Measurements from ENCODE around the gene GUK1.

The GUK1 gene, protein sequence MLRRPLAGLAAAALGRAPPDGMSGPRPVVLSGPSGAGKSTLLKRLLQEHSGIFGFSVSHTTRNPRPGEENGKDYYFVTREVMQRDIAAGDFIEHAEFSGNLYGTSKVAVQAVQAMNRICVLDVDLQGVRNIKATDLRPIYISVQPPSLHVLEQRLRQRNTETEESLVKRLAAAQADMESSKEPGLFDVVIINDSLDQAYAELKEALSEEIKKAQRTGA

GRCh38 chr1:228139931-228140723 is at the start of gene GUK1:
GUK1 (plus strand) TSS chr1:228140279; CDS start chr1:228140303, 24 bp downstream.
- Histone ChIP-seq H3K36me3 (ENCODE audit: control insufficient read depth, insufficient read depth, low read length) (no peaks in the 10 kb centered on the region; the same call in 1 of the 2 replicates), H3K4me1 (ENCODE audit: control insufficient read depth, insufficient read depth, low read length) (peaks cover 6% of the 10 kb centered on the region; the same call in 1 of the 2 replicates), H3K27ac (ENCODE audit: low read depth, low read length) (peak within 1 kb of the TSS; percentile 54; the same call in 1 of the 2 replicates), H3K9ac (ENCODE audit: low read length) (peak within 1 kb of the TSS; percentile 81), H3K27me3 (ENCODE audit: control insufficient read depth, insufficient read depth, low read length) (peaks cover 26% of the 10 kb centered on the region), H3K9me3 (ENCODE audit: control insufficient read depth, insufficient read depth, low read depth, low read length) (no peaks in the 10 kb centered on the region), H3K4me3 (ENCODE audit: low read depth, low read length) (peak within 1 kb of the TSS; percentile 90)

DNA sequence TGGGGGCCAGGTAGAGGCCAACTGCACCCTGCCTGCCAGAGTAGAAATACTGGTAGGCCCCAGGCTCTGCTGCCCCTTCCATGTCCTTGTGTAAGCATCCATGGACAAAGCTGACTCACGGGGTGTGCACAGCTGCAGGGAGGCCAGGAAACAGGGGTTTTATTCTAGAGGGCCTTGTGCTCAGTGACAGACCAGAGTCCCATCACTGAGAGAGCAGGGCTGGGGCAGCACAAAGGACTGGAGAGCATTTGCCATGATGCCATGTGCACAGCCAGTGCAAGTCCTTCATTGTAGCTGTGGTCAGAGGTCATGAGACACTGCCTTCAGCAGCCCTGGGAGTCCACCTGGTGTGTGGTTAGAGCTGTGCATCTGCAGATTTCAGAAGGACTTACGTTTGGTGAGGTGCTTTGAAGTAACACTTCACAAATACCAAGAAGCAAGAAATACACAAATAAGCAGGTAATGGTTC is 49.4 kb upstream of the GUK1 start:
- H3K9ac ChIP-seq (ENCODE audit: low read length), result no peak overlapping the region
- H3K9me3 ChIP-seq (ENCODE audit: control insufficient read depth, insufficient read depth, low read depth, low read length), result peaks cover 12% of the 10 kb centered on the region; the same call in 1 of the 2 replicates
- no peaks in the 10 kb centered on the region for H3K27me3 ChIP-seq (ENCODE audit: control insufficient read depth, insufficient read depth, low read length)
- peaks cover 19% of the 10 kb centered on the region; the same call in 1 of the 2 replicates for H3K4me1 ChIP-seq (ENCODE audit: control insufficient read depth, insufficient read depth, low read length)
- H3K36me3 ChIP-seq (ENCODE audit: control insufficient read depth, insufficient read depth, low read length), result peaks cover 49% of the 10 kb centered on the region
- H3K4me3 ChIP-seq (ENCODE audit: low read depth, low read length), result no peak overlapping the region
- no peak overlapping the region for H3K27ac ChIP-seq (ENCODE audit: low read depth, low read length)

DNA sequence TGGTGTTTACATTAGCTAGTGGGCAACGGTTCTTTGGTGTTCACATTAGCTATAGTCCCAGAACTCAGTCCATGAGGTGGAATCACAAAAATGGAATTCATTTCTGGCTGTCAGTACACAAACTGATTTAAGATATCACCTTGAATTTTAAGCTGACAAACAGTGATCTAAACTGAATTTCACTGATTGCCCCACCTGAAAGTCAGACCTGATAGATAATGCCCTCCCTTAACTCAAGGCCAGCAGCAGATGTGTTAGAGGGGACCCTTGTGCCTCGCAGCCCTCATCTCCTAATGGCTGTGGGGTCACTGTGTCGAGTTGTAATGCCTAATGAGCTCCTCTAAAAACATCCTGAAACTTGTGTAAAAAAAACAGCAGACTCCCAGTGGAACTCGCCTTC is 49.0 kb upstream of the GUK1 start:
- peaks cover 15% of the 10 kb centered on the region; the same call in 1 of the 2 replicates for H3K4me1 ChIP-seq (ENCODE audit: control insufficient read depth, insufficient read depth, low read length)
- no peaks in the 10 kb centered on the region for H3K27me3 ChIP-seq (ENCODE audit: control insufficient read depth, insufficient read depth, low read length)
- H3K9ac ChIP-seq (ENCODE audit: low read length), result no peak overlapping the region
- peaks cover 54% of the 10 kb centered on the region for H3K36me3 ChIP-seq (ENCODE audit: control insufficient read depth, insufficient read depth, low read length)
- H3K27ac ChIP-seq (ENCODE audit: low read depth, low read length), result no peak overlapping the region
- H3K9me3 ChIP-seq (ENCODE audit: control insufficient read depth, insufficient read depth, low read depth, low read length), result peaks cover 12% of the 10 kb centered on the region; the same call in 1 of the 2 replicates
- H3K4me3 ChIP-seq (ENCODE audit: low read depth, low read length), result no peak overlapping the region

- Histone ChIP-seq H3K9me3 (ENCODE audit: control insufficient read depth, insufficient read depth, low read depth, low read length) (peaks cover 12% of the 10 kb centered on the region; the same call in 1 of the 2 replicates), H3K27ac (ENCODE audit: low read depth, low read length) (no peak overlapping the region), H3K36me3 (ENCODE audit: control insufficient read depth, insufficient read depth, low read length) (peaks cover 68% of the 10 kb centered on the region), H3K4me1 (ENCODE audit: control insufficient read depth, insufficient read depth, low read length) (peaks cover 8% of the 10 kb centered on the region; the same call in 1 of the 2 replicates), H3K4me3 (ENCODE audit: low read depth, low read length) (no peak overlapping the region), H3K27me3 (ENCODE audit: control insufficient read depth, insufficient read depth, low read length) (no peaks in the 10 kb centered on the region), H3K9ac (ENCODE audit: low read length) (no peak overlapping the region)
Measured at GRCh38 chr1:228092342-228093049, 47.6 kb upstream of the GUK1 start.

DNA sequence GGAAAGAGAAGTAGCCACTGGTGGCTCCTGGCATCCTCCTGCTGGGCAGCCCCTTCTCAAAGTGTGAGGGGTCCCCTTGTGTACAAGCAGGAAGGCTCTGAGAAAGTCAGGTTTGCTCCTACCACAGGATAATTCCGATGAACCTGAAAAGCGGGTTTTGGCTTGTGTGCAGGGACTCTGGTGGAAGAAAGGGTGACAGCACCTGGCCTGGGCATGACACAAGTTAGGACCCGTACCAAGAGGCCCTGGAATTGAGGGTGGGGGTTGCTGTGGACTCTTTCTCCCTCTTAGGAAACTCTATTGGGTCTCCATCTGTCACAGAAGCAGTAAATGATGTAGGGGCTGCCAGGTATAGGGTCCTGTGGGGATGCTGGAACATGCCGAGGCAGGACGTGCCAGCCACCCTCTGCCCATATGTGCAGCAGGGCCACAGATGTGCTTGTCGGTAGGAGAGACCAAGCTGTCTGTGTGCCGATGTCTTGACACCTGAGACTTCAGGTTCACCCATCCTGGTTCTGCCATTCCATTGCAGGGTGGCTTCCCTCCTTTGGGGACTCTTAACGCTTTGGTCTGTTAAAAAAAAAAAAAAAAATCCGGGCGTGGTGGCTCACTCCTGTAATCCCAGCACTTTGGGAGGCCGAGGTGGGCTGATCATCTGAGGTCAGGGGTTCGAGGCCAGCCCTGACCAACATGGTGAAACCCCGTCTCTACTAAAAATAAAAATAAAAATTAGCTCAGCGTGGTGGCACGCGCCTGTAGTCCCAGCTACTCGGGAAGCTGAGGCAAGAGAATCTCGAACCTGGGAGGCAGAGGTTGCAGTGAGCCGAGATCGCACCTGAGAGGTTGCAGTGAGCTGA is 46.8 kb upstream of the GUK1 start:
- Histone ChIP-seq H3K4me1 (ENCODE audit: control insufficient read depth, insufficient read depth, low read length) (peaks cover 3% of the 10 kb centered on the region; the same call in 1 of the 2 replicates), H3K9ac (ENCODE audit: low read length) (no peak overlapping the region), H3K36me3 (ENCODE audit: control insufficient read depth, insufficient read depth, low read length) (peaks cover 70% of the 10 kb centered on the region), H3K27me3 (ENCODE audit: control insufficient read depth, insufficient read depth, low read length) (no peaks in the 10 kb centered on the region), H3K4me3 (ENCODE audit: low read depth, low read length) (no peak overlapping the region), H3K27ac (ENCODE audit: low read depth, low read length) (no peak overlapping the region), H3K9me3 (ENCODE audit: control insufficient read depth, insufficient read depth, low read depth, low read length) (peaks cover 12% of the 10 kb centered on the region; the same call in 1 of the 2 replicates)

DNA sequence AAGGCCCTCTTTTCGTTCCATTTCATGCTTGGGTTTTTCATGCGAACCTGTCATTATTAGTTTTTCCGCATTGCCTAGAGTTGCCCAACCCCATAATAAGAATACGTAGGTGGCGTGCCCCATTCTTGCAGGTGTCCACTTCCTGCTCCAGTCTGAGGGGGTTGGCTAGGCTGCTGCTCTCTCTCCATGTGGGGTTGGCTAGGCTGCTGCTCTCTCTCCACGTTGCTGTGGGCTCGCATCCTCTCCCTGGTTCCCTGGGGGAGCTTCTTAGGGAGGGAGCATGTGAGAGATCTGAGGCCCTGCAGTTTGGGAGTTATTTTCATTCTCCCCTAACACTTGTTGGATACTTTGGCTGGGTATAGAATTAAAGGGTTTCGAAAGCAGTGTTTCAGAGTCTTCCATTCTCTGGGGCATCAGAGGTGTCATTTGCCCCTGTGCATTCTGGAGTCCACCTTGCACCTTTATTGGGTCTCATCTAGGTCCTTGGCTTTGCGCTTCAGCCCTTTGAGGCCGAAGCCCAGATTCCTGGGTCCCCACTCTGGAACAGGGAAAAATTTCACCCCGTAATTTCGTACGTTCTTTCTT is 45.6 kb upstream of the GUK1 start:
- Histone ChIP-seq H3K4me3 (ENCODE audit: low read depth, low read length) (no peak overlapping the region), H3K27ac (ENCODE audit: low read depth, low read length) (no peak overlapping the region), H3K9ac (ENCODE audit: low read length) (no peak overlapping the region), H3K9me3 (ENCODE audit: control insufficient read depth, insufficient read depth, low read depth, low read length) (peaks cover 12% of the 10 kb centered on the region; the same call in 1 of the 2 replicates), H3K27me3 (ENCODE audit: control insufficient read depth, insufficient read depth, low read length) (no peaks in the 10 kb centered on the region), H3K4me1 (ENCODE audit: control insufficient read depth, insufficient read depth, low read length) (no peaks in the 10 kb centered on the region), H3K36me3 (ENCODE audit: control insufficient read depth, insufficient read depth, low read length) (peaks cover 74% of the 10 kb centered on the region)

GRCh38 chr1:228095161-228095560 is 44.9 kb upstream of the GUK1 start:
- H3K27ac ChIP-seq (ENCODE audit: low read depth, low read length), result no peak overlapping the region
- no peak overlapping the region for H3K4me3 ChIP-seq (ENCODE audit: low read depth, low read length)
- no peaks in the 10 kb centered on the region for H3K4me1 ChIP-seq (ENCODE audit: control insufficient read depth, insufficient read depth, low read length)
- no peaks in the 10 kb centered on the region for H3K27me3 ChIP-seq (ENCODE audit: control insufficient read depth, insufficient read depth, low read length)
- peaks cover 76% of the 10 kb centered on the region for H3K36me3 ChIP-seq (ENCODE audit: control insufficient read depth, insufficient read depth, low read length)
- H3K9ac ChIP-seq (ENCODE audit: low read length), result no peak overlapping the region
- H3K9me3 ChIP-seq (ENCODE audit: control insufficient read depth, insufficient read depth, low read depth, low read length), result peaks cover 12% of the 10 kb centered on the region; the same call in 1 of the 2 replicates

DNA sequence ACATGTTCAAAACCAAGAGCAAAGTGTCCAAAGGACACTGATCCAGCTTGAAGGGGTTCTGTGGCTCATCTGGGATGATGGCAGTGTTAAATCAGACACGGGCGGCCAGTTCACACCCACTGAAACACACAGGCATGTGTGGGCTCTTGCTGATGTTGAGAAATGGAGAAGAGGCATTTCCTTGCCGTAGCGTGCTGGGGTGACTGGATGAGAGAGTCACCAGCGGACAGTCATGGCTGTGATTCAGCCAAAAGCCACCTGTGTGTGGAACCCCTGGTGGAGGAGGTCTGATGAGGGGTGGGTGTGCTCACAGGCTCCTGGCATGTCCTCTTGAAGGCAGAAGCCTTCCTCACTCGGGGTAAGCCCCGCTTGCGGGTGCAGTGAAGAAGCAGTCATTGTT is 44.1 kb upstream of the GUK1 start:
- no peak overlapping the region for H3K9ac ChIP-seq (ENCODE audit: low read length)
- no peaks in the 10 kb centered on the region for H3K27me3 ChIP-seq (ENCODE audit: control insufficient read depth, insufficient read depth, low read length)
- H3K36me3 ChIP-seq (ENCODE audit: control insufficient read depth, insufficient read depth, low read length), result peaks cover 84% of the 10 kb centered on the region

GRCh38 chr1:228096416-228097332 is 43.4 kb upstream of the GUK1 start:
- Histone ChIP-seq H3K4me1 (ENCODE audit: control insufficient read depth, insufficient read depth, low read length) (0 out of 2 replicates have a peak, but pooled peaks cover 3% of the 10 kb centered on the region), H3K9ac (ENCODE audit: low read length) (no peak overlapping the region), H3K27ac (ENCODE audit: low read depth, low read length) (no peak overlapping the region), H3K9me3 (ENCODE audit: control insufficient read depth, insufficient read depth, low read depth, low read length) (peaks cover 12% of the 10 kb centered on the region; the same call in 1 of the 2 replicates), H3K27me3 (ENCODE audit: control insufficient read depth, insufficient read depth, low read length) (no peaks in the 10 kb centered on the region), H3K4me3 (ENCODE audit: low read depth, low read length) (no peak overlapping the region), H3K36me3 (ENCODE audit: control insufficient read depth, insufficient read depth, low read length) (peaks cover 83% of the 10 kb centered on the region)

More for the DNA sequence above, 44.1 kb upstream of the GUK1 start:
- Histone ChIP-seq H3K27ac (ENCODE audit: low read depth, low read length) (no peak overlapping the region), H3K9me3 (ENCODE audit: control insufficient read depth, insufficient read depth, low read depth, low read length) (peaks cover 12% of the 10 kb centered on the region; the same call in 1 of the 2 replicates), H3K4me1 (ENCODE audit: control insufficient read depth, insufficient read depth, low read length) (no peaks in the 10 kb centered on the region), H3K4me3 (ENCODE audit: low read depth, low read length) (no peak overlapping the region)
